NCI-H1048 (cell line): ENCODE data around the gene PPP1R13B.
"Not testable (repeated sequence)": the region's sequence is repeated elsewhere in the genome, so short reads cannot be mapped to it uniquely, and the experiment has no call there.

Experiments
- DNase-seq: peaks from one replicate; lab custom pipeline; 2025; lab: John Stamatoyannopoulos, UW

PPP1R13B gene

GRCh38 chr14:103861413-103862392 lies 14.3 kb upstream of the PPP1R13B start:
- DNase-seq: no peak

GRCh38 chr14:103859416-103860202 lies 12.2 kb upstream of the PPP1R13B start:
- no peak for DNase-seq

GRCh38 chr14:103858063-103858781 lies 10.8 kb upstream of the PPP1R13B start:
- no peak for DNase-seq

- DNase-seq: no peak
Observed at GRCh38 chr14:103857256-103857655, 9.9 kb upstream of the PPP1R13B start.

GRCh38 chr14:103856607-103857006 lies 9.2 kb upstream of the PPP1R13B start:
- no peak for DNase-seq

- DNase-seq: no peak
Observed at GRCh38 chr14:103856105-103856504, 8.7 kb upstream of the PPP1R13B start.

GRCh38 chr14:103855734-103856095 lies 8.3 kb upstream of the PPP1R13B start:
- no peak for DNase-seq

- no peak for DNase-seq
Observed at GRCh38 chr14:103854822-103855733, 7.7 kb upstream of the PPP1R13B start.

- DNase-seq: no peak
Observed at GRCh38 chr14:103854017-103854808, 6.8 kb upstream of the PPP1R13B start.

- DNase-seq: no peak
Observed at GRCh38 chr14:103849151-103849886, 1.9 kb upstream of the PPP1R13B start.

- no peak for DNase-seq
Observed at GRCh38 chr14:103848175-103849077, 1.1 kb upstream of the PPP1R13B start.

- no peak for DNase-seq
Observed at GRCh38 chr14:103846543-103847450, 578 bp downstream of the PPP1R13B start.

GRCh38 chr14:103846097-103846496 lies 1.3 kb downstream of the PPP1R13B start:
- no peak for DNase-seq

GRCh38 chr14:103845327-103845726 lies 2.0 kb downstream of the PPP1R13B start:
- DNase-seq: no peak

GRCh38 chr14:103841265-103841664 lies 6.1 kb downstream of the PPP1R13B start:
- not testable (repeated sequence) for DNase-seq

GRCh38 chr14:103840014-103840413 lies 7.4 kb downstream of the PPP1R13B start:
- no peak for DNase-seq

GRCh38 chr14:103839579-103839978 lies 7.8 kb downstream of the PPP1R13B start:
- no peak for DNase-seq

- DNase-seq: no peak
Observed at GRCh38 chr14:103838117-103838516, 9.3 kb downstream of the PPP1R13B start.
